GM18870 (cell line): ENCODE data around the gene LORICRIN.

Experiments used
- ATAC-seq: cut with Tn5 transposase; IDR thresholded peaks from one replicate; pipeline ENCODE4 v1.9.1; 2021; ENCODE audit warnings: moderate library complexity; ENCODE audit not compliant: unreplicated experiment

The LORICRIN gene

DNA sequence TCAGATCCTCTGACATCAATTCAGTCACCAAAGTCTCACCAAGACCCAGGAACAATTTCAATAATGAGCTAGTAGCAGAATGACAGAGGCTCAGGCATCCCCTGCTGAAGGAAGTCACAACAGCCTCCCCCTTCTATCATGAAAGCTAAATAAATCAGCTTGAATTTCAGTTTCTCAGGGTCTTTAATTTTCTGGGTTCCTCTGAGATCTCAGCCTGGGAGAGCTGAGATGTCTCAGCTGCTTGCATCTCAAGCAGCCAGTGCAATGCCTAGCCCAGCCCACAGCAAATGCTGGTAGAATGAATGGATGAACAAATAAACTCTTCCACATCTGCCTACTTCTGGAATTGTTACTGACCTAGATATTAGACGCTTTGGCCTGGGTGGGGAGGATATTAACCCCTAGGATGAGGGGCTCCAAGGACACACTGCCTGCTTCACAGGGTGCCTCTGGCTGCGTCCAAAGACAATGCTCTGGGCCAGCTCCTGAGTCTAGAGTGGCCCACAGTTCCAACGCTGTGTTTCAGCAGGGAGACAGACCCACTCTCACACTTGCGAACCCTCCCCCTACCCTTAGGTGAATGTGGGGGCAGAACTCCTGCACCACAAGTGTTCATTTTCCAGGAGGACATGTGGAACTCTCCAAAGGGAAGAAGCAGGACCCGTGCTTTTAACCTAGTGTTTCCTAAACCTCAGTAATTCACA is 11.2 kb upstream of the LORICRIN start:
- ATAC-seq: no peak

DNA sequence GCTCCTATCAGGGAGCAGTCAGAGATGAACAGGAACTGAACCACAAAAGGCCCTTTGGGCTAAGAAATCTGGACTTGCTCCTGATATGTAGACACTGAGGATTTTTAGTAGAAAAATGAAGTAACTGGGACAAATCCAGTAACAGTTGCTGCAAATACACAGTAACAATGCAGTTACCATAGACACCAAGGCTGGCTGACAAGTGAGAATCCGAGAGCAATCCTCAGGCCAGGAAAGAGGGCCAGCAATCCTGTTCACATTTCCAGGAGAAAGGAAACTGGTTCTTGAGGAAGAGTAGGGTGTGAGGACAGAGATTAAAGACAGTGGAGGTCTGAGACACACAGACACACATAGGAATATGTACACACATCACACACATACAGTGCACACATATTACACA is 9.3 kb upstream of the LORICRIN start:
- ATAC-seq: no peak

DNA sequence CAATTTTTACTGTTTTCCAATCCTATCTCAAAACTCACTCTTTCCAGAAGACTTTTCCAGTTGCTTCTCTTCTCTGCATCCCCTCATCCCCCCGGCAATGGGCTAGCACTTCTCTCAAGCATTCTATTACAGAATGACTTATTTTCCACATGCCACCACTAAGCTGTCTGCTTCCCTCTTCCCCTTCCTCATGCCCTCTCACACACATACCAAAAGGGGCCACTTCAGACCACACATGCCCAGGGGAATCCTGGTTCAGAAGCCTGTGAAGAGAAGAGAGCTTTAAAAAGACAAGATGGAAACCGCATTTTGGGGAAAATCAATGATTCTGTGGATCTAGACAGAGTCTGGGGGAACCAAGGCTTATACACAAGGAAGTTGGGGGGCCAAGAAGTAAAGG is 8.4 kb upstream of the LORICRIN start:
- no peak for ATAC-seq

DNA sequence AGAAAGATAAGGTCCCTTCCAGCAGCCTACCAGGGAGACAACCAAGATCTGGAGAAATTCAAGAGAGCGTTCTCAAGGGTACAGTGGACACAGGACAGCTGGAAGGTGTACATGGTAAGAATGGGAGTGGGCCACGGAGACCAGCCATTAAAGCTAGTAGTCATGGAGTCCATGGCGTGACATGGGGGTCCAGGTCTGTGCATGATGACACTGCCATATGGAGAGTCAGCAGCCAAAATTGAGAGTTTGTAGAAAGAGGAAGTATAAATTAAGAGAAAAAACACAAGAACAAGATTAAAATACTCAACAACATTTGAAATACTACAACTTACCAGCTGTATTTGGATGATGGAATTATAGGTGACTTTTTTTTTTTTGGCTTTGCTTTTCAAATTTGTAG is 7.9 kb upstream of the LORICRIN start:
- no peak for ATAC-seq

DNA sequence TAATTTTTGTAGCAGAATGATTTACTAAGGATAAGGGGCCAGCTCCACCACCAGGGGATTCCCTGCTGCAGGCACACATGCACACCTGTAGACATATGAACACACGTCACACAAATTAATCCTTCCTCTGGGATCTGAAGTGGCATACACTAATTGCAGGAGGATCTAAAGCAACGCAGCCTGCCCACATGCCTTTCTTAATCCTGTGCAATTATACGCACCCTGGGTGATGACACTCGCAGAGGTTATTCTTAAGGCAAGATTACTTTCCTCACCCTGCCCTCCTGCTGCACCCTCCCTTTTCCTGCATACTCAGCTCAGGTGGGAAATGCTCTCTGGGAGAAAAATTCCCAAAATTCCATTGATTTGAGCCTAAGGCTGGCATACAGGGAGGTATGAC is 7.5 kb upstream of the LORICRIN start:
- no peak for ATAC-seq

DNA sequence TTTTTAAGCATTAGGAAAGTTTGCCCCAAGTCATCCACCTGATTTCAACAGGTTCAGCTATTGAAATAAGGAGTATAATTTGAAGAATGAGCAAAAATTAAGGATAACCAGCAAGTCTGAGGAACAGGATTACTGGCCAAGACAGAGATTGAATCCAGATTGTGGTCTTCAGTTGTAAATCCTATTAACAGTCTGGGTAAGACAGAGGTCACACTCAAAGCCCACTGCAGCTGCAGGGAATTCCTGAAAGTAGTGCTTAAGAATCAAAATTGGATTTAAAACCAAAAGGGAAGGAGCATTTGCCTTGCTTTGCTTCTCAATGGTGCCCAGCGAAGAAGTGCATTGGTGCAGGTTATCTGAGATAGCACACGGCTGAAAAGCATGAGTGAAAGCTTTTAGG is 6.4 kb upstream of the LORICRIN start:
- no peak for ATAC-seq

DNA sequence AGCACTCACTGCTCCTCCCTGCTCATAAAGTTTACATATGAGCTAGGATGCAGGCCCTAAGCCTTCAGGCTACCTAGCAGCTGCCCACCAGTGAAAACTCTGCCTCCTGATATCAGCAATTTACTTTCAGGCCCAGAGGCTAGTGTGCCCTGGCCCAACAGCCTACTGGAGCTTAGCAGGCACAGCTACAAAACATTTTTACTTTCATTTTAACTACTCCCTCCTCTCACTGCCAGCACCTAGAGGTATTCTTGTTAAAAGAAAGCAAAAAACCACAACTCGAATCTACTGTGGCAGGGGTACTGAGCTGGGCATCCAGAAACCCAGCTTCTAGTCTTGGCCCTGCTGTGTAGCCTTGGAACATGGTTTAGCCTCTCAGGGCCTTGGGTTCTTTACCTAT is 5.8 kb upstream of the LORICRIN start:
- no peak for ATAC-seq

DNA sequence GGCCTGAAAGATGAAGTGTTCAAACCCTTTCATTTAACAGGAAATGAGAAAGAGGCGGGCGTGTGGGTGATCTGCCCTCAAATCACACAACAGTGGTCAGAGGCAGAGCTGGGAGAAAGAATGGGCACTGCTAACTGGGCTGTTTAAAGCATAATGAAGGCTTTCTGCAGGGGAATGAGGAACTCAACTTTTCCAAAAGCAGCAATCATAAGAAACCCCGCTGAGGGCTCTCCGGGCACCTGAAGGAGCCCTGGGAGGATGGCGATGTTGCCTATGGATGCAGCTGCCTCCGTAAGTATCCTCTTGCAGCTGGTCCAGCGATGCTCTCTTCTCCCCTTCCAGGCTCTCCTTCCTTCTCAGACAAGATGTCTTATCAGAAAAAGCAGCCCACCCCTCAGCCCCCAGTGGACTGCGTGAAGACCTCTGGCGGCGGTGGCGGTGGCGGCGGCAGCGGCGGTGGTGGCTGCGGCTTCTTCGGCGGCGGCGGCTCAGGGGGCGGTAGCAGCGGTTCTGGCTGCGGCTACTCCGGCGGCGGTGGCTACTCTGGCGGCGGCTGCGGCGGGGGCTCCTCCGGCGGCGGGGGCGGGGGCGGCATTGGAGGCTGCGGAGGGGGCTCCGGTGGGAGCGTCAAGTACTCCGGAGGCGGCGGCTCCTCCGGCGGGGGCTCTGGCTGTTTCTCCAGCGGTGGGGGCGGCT is 1.2 kb downstream of the LORICRIN start:
- no peak for ATAC-seq

DNA sequence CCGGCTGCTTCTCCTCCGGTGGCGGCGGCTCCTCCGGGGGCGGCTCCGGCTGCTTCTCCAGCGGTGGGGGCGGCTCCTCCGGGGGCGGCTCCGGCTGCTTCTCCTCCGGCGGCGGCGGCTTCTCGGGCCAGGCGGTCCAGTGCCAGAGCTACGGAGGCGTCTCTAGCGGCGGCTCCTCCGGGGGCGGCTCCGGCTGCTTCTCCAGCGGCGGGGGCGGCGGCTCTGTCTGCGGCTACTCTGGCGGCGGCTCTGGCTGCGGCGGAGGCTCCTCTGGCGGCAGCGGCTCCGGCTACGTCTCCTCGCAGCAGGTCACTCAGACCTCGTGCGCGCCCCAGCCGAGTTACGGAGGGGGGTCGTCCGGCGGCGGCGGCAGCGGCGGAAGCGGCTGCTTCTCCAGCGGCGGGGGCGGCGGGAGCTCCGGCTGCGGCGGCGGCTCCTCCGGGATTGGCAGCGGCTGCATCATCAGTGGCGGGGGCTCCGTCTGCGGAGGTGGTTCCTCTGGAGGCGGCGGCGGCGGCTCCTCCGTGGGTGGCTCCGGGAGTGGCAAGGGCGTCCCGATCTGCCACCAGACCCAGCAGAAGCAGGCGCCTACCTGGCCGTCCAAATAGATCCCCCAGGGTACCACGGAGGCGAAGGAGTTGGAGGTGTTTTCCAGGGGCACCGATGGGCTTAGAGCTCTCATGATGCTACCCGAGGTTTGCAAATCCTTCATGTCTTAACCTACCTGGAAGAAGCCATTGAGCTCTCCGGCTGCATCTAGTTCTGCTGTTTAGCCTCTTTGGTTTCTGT is 2.0 kb downstream of the LORICRIN start:
- no peak for ATAC-seq

DNA sequence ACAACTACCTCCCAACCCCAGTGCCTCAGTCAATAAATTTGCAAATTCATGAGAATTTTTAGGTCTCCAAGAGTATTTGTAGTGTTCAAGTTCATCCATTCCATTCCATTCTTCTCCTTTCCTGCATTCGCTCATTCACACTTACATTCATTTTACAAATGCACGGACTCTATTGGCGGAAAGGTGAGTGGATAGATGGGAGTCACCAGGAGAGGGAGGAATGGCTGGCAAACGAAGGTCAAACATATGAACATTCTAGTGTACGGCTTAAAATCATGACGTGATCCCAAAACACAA is 2.5 kb downstream of the LORICRIN start:
- no peak for ATAC-seq

DNA sequence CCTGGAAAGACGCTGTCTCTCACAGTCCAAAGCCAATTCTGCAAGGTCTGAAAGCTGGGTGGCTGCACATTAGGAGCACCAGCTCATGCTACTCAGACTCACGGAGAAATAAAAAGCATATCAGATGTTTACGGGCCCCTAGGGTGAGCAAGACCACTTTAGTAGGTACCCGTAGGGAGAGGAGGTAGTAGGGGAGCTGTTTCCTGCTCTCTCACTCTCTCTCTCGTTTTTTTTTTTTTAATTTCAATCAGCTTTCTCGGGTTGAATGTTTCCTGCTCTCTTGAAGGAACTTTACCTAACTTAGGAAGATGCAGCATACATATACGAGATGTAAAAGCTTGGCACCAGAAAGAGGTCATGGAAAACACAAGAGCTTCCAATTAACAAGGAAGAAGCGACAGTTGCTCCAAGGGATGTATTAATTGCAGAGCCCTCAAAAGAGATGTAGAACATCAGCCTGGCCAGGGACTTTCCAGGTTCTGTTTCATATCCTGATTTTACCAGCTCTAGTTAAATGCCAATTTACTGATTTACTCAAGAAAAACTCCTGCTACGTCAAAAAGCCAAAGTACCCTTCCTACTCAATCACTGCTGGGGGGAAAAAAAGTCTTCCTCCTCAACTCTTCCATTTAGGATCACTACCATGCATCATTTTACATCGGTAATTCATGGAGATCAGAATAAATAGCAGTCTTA is 3.1 kb downstream of the LORICRIN start:
- ATAC-seq: no peak

DNA sequence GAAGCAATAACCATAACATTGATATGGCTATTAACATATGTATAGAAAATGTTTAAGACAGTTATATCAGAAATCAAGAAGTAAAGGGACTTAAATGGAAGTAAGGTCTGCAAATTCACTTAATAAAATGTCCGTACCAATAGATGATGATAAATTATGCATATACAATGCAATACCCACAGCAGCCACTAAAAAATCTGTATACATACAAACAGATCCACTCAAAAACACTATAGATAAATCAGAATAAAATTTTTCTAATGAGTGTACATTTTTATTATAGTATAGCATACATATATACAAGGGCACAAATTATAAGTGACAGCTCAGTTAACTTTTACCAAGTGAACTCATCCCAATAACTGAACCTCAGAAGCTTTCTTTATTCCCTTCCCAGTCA is 6.0 kb downstream of the LORICRIN start:
- no peak for ATAC-seq

DNA sequence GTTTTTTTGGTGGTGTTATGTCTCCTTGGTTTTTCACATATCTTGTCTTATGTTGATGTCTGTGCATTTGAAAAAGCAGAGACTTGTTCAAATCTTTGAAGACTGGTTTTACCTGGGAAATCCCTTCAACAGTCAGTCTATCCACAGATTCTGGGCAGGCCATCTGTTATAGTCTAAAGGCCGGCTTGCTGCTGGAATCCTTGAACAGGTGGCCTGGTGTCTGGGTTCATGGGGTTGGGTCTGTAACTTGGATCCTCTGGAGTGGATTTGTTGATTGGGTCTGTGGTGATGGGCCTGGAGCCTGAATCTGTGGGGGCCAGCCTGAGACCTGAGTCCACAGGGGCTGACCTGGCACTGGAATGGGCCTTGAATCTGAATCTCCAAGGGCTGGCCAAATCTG is 12.2 kb downstream of the LORICRIN start:
- no peak for ATAC-seq

DNA sequence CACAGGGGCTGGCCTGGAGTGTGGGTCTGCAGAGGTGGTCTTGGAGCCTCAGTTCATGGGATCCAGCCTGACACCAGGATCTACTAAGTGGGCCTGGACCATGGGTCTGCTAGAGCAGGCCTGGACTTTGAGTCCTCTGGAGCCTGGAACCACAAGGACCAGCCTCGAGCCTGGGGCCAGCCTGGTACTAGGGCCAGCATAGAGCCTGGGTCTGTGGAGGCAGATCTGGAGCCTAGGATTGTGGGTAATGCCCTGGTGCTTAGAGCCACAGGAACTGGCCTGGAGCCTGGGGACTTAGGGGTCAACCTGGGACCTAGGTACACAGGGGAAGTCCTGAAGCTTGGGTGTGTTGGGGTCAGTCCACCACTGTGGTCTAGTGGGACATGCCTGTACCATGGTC is 12.7 kb downstream of the LORICRIN start:
- ATAC-seq: no peak

DNA sequence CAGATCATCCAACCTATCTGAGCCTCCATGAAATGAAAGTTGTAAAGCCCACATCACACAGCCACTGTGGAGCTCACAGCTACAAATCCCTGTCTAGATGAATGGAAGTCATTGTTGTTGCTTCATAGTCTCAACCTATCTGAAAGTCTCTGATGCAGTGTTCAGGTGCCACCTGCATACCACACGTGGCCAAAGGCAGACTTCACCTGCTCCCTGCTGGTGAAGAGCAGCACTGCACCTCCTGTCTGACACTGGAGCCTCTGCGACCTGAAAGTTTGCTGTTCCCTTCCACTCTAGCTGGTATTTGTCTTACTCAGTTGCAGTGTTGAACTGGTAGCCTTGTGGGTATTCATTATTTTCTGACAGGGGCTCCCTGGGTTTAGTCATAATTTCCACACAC is 18.4 kb downstream of the LORICRIN start:
- peak; percentile 47 for ATAC-seq

DNA sequence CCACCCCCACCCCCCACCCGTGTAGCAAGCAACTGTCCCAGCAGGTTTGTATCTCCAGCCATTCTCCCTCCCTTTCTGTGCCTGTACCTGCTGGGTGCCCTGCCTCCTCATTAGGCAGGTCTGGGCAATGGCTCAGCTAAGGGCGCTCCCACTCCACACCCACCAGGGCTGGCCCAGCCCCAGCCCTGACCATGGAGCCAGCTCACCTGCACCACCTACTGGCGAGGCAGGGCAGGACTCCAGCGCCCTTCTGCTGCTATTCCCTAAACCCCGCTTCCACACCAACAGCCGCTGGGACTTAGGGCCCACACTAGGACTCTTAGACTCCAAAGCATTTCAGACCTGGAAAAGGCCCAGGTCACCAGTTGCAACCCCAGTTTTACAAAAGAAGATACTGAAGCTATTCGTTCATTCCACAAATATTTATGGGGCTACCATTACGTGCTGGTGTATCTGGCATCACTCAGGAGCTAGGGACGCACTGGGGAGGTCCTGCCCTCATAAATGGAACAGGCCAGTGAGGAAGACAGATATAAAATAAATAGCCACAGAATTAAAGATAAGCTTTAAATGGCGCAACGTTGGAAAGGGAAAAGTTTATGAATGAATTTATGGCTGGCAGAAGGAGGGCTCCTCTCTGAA is 29.3 kb downstream of the LORICRIN start:
- ATAC-seq: no peak

DNA sequence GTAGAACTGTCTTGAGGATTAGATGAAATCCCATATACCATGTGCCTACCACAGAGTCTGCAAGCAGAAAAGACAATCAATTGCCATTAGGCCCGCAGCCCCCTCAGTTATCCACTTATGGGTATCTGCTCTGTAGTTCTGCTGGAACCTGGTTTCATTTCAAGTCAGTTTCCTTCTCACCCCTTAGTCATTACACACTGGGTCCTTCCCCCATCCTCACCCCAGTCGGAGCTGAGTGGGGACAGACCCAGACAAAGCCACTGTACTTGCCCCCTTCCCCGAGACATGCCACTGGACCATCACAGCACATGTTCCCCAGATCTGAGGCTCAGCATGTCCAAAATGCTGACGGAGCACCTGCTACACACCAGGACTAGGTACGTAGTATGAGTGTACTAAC is 32.0 kb downstream of the LORICRIN start:
- ATAC-seq: no peak

DNA sequence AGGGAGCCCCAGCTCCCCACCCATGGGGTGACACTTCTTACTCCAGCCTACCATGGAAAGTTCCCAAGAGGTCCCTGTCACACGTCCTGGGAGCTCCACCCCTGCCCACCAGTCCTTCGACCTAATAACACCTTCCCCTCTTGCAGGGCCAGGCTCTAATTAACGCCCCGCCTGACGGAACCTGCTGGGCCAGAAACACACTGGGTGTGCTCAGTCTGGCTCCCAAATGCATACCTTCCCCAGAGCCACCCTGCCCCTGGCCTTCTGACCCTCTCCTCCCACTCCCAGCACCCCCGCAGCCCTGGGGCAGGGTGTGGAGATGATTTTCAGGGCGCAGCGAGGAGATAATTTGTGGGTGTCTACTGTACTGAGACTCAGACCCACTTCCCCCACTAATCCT is 32.7 kb downstream of the LORICRIN start:
- no peak for ATAC-seq

DNA sequence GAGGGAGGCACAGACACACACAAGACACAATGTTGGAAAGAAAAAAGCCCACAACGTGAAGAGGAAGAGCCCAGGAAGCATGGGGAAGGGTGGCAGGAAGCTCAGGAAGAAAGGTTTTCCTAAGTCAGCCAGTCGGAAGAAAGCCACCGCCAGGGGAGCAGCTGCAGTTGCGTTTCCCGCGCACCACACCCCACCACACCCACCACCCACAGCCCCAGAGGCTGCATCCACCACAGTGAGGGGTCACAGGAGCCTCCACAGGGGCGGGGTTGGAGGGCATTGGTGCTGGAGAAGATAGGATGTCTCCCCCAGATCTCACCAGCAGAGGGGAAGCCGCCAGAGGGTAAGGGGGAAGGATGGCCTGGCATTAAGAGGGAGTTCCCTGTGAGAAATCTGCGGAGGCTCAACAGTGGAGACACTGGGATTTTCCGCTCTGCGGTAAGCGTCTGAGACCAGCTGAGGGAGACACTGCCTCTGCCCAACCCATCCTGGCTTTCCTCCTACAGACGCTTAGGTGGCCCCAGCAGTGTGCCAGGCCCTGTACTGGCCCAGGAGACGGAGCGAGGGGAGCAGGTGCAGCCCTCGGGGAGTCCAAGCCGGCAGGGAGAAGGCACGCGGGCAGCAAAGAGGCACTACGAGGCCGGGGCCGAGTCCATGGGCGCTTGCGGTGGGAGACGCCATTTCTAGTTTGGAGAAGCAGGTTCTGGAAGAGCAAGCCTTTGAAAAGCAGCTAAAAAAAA is 33.4 kb downstream of the LORICRIN start:
- no peak for ATAC-seq

DNA sequence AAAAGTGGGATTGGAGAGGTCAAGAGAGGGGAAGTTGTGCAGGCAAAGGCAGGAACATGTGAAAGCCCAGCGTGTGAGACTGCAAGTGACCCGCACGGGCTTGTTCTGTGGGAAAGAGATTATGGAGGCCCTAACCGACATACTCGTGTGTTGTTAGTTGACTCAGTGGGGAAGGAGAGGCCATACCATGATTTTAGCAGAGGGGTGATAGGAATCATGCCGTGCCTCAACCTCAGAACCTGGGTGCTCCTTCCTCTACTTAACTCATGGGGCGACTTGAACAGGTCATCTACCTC is 33.9 kb downstream of the LORICRIN start:
- ATAC-seq: no peak

DNA sequence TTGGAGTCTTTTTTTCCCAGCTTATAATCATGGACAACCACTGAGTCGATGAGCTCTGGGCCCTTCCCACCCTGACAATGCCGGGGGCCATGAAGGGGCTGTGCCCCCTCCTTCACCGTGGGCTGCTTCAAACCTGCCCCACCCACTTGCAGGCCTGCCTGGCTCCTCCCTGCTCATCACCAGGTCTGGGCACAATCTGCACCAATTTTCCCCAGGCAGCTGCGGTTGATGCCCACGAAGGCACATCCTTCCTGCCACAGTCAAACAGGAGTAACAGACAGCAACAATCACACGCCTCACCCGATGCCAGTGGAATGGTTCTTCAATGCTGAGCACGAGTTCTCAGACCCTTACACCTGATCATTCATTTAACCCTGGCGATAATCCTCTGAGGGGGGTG is 34.4 kb downstream of the LORICRIN start:
- ATAC-seq: no peak
